ENCODE results near the gene OTX2.

Gene OTX2

DNA sequence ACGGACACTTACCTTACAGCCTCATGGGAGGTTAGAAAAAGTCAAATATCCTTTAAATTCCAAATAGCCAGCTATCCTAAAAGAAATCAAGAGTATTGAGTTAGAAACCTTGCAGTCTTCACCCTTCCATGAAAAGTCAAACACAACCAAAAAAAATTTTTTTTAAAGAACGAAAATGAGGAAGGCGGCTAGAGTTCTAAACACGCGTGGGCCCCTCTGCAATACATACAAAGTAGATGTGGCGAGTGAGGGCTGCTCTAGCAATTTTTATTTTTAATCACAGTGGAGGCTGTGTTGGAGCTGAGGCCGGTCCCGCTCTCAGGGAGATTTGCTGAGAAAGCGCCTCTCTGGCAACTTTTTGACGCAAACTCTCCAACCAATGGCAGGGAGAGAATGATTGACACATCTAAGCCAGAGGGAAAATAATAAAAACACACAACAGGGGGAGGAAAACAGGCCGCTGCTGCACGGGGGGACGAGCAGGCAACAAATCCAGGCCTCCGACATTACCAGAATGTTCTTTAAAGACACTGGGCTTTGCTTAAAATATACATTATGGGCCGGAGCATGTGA, at the start of gene OTX2:
OTX2 (minus strand) TSS at position 333 of the 573 bp plus-strand sequence. CDS start 5,023 bp downstream, outside the sequence.
- no peak for DNase-seq

DNA sequence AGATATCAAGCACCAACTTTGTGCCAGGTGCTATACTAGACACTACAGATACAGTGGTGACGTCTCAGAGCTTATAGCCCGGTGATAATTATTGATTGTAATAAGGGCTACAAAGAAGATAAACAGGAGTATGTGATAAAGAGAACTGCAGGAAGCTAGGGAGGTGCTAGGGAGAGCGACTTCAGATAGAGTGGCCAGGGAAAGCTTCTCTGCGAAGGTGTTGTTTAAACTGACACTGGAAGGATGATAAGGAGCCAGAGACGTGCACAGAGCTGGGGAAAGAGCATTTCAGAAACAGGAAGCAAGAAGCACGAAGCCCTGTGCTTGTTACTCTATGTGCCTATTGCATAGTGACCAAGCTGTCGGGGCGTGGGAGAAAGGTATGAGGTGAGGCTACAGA, 48.1 kb upstream of the OTX2 start:
- DNase-seq: no peak

DNA sequence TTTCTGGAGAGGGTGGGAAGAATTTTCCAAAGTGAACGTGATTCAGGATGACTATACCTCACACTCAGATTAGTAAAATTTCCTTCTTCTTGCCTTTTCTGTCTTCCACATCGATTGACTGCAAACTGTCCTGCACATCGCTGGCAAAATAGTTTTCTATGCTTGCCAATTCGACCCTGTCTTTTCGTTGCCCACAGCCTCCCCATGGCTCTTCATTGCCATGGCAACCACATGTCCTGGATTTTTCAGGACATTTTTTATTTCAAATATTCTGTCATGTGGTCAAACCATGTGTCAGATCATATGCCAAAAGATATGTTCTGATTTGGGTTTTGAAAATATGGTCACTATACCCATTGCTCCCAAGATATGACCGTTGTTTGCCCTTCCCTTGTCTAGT, 46.9 kb upstream of the OTX2 start:
- DNase-seq: no peak

DNA sequence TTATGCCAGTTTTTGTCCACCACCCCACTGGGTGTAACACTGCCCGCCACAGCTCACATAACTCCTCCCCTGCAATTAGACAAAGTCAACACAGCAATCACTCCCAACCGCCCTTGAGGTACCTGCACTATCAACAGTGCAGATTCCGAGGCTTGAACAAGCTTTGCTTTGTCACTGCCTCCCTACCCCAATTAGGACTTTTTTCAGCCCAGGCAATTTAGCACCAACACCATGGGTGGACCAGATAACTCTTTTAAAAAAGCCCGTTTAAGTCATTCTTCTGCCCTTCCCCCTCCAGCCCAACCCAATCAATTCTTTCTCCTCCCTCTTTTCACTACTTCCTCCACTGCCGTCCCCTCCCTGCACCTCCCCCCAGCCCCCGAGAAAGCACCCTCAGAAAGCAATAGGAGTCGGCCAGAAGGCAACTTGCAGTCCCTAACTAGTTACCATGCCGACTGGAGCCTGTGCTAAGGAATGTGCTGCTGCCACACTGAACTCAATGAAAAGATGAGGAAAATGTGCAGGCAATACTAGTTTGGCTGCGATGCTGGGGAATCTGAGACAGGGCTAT, 45.7 kb upstream of the OTX2 start:
- DNase-seq: no peak

DNA sequence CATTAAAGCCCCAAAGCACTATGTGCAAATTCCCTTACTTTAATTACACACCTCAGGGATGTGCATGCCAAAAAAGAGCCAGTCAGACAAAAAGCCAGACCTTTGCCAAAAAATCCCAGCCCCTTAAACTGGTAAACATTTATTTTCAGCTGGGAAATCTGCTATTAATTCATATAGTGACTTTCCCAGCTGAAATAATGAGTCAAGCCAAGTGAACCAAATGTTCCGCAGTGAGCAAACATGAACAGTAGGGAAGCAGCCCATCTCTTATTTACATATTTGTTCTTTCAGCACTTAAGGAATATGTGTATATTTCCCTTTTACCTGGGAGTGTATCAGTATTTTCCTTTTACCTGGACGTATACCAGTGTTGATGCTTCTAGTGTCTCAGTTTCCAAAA, 44.0 kb upstream of the OTX2 start:
- no peak for DNase-seq

DNA sequence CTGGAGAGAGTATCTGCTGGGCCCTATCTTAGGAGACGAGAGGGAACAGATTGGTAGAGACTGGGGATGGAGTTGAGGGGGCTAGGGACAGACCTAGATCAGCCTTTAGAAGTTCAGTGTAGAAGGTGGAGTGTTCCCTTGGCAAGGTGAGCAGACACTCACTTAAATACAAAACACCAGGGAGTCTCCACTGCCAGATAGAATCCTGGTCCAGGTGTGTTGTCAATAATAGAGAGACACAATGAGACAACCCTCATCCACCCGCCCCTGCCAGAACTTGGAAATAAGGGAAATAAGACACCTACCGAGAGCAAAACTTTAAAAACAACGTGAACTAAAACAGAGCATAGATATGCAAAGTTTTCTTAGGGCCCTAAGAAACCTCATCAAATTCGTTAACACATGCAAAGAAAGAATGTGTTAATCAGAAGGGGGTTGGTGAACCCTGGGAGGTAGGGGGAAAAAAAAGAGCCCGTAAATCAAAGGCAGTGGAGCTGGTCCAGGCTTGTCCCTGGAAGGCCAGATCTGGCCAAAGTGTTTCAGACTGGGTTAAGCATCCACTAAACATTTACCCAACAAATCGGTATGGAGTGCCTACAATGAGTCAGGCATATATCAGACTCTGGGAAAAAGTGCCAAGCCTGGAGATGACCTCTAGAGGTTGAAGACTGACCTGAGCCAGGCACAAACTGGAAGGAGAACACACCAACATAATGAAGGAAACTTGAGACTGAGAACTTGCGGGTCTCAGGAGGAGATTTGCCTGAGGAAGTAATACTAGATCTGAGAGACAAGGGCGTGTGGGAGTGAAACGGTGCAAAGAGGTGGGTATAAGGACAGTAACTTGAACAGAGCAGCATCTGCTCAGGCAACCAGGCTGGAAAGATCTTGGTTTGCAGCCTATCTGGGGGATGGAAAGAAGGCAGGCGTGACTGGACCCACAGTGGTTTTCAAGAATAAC, 37.0 kb upstream of the OTX2 start:
- no peak for DNase-seq

DNA sequence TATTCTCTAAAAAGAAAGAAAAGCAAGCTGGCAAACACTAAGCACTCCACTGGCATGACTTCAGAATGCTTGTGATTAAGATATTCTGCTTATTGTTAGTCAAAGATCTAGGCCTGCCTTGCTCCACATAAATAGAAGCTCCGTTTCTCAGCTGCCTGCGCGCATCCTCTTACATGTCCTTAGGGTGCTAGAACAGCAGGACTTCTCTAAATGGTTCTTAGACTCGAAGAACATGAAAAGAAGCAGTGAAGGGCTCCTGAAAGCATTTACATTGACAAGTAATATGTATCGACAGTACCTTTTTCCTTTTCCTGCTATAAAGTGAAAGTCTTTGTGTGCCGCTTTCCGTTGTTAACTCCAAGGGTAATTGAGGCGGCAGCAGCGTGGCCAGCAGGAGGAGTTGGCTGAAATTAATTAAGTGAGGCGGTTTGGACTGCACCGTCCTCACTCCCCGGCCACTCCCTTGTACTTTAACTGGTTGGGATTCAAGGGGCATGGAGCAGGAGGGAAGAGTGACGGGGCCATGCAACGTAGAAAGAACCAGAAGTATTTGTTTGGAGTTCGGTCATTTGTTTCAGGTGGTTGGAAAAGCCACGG, 34.2 kb upstream of the OTX2 start:
- DNase-seq: no peak

DNA sequence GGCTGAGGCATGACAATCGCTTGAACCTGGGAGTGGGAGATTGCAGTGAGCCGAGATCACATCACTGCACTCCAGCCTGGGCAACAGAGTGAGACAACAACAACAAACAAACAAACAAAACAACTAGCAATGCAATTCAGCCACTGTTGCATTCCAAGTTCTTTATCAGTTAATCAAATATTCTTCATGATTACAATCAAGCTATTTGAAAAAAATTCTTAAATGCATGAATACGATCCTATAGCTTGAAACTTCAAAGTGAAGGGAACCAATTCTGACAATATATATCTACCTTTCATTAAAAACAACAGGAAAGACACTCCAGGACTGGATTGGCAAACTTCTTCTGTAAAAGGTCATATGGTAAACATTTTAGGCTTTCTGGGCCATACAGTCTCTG, 31.3 kb upstream of the OTX2 start:
- DNase-seq: no peak

DNA sequence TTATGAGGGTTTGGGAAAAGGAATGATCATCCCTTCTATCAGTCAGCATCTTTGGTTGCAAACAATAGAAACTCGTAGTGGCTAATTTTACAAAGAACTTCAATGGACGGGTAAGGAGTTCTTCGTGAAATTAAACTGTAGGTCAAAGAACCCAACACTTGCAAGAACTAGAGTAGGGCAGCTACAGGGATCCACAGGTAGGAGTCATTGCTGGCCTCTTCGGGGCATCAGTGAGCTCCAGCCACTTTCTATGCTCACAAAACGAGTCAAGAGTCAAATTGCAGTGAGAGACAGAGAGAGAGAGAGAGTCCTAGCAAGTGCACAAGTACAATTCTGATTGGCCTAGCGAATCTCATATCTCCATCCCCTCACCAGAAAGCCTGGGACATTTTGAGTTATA, 29.9 kb upstream of the OTX2 start:
- no peak for DNase-seq

DNA sequence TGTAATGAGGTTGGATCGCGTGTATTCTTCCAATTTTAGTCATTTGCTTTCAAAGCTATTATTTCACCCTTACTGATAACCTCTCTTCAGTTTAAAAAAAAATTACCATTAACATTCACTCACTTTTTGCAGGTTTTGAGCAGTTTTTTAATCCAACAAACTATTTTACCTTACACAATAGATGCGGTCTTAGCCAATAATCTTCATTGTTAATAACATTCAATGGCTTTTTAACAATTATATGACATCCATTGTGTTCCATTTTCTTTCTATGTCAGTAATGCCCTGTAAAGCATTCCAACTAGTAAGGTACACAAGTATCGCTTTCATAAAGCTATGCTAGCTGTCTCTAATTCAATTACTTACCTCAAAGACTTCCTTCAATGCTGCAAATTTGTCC, 18.9 kb upstream of the OTX2 start:
- no peak for DNase-seq

DNA sequence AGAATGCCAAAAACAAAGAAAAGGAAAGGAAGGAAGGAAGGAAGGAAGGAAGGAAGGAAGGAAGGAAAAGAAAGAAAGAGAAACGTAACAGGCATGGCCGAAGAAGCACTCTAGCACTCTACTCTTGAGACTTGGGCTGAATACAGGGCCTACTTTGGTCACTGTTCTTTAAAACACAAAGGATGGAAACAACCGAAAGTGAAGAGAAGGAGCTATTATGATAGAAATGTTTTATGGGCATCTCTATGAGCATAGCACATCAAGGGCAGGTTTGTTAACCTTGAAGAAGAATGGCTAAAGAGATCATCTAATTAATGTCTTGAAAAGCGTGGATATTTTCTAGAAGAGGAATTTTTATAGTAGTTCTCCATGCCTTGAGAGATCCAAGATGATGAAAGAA, 15.9 kb upstream of the OTX2 start:
- no peak for DNase-seq

DNA sequence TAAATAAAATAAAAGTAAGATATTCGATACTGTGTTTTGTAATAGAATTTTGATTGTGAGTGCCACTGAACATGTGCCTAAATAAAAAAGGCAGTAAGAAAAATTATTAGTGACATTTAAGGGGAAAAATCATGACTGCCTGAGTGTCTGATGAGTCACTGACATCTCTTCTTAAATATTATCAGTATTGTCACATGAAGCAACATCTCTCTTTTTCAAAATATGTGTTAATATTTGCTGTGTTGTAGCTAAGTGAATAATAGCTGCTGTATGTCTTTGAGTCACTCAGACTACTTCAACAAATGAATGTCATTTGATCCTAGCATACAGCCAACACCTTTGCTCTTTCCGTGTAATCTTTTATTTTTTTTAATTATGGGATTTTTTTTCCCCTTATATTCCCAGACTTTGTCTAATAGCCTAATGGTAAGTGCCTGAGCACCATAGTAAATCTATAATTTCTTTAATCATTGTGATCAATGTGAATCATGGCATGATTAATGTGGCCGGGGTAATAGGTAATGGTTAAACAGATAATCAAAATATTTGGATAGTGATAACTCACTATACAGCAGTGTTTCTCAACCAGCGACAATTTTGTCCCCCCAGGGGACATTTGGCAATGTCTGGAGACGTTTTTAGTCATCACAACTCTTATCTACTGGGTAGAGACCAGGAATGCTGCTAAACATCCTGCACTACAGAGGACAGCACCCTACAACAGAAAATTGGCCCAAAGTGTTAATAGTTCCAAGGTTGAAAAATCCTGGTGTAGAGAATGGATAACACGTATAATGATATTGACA, 11.7 kb upstream of the OTX2 start:
- no peak for DNase-seq

DNA sequence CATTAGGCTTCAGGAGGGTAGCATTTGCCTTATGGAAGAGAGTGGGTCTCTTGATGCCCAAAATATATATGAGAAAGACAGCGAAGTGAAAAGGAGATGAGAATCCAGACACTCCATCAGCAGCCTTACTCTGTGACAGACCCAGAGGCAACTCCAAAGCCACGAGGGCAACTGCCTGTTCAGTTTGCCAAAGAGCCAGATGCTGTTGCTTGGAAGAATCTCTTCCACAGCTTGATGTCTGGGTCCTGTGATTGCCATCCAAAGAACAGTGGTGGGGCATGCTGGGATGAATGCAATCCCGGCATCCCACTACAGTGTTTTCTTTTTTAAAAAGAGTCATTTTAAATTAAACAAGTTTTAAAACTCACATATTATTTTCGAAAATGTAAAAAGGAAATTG, 10.9 kb upstream of the OTX2 start:
- no peak for DNase-seq

DNA sequence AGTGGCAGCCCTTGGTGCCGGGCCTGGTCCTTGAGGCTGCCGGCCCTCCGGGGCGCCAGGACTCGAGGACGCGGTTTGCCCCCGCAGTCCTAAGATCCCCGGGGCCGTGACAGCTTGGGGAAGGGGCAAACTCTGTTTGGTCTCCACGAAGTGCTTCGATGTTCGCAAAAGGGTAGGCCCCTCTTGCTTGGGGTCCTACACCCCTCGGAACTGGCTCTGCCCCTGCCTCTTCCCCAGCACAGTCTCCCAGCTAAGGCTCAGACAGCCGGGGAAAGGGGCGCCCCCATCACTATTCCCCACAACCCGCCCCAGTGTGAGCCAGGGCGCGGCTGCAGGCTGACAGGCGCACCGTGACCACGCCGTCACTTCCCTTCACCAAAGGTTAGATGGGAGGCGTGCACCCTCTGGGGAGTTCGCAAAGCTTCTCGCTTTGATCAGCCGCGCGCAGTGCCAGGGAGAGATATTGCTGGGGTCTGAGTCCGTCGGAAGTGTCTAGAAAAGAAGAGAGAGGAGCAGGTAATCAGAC, 7.2 kb upstream of the OTX2 start:
- DNase-seq: no peak

DNA sequence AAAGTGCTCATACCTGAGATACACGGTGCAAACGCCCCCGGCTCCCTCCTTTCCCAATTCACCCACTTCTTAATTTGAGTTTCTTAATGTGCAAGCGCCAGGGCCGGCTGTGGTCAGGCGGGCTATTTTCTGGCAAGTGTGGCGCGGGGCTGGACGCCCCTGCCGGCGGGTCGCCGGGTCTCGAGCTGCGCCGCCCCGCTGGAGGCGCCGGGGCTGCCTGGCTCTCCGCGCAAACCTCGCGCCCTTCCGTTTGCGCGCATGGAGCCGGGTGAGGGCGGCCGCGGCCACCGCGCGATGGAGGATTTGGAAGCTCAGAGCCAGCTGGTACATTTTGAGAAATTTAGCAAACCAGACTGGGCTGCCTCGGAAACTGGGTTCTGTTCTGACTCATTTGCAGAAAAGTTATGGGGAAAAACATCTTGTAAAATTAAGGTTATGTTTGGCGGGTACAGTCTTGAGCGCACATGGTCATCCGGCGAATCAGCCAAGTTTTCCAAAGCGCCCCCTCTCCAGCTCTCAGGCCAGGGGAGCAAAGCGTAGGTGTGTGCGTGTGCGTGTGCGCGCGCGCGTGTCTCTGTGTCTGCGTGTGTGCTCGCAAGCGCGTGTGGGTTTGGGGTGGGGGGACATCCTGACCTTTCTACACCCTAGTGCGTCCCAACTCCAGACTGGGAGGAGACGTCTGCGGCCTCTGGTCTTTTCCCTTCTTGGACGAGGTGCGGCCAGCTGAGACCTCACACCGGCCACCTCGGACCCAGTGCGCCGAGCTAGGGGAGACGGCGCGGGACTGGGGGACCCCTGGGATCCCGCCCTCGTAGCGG, 6.5 kb upstream of the OTX2 start:
- DNase-seq: no peak

DNA sequence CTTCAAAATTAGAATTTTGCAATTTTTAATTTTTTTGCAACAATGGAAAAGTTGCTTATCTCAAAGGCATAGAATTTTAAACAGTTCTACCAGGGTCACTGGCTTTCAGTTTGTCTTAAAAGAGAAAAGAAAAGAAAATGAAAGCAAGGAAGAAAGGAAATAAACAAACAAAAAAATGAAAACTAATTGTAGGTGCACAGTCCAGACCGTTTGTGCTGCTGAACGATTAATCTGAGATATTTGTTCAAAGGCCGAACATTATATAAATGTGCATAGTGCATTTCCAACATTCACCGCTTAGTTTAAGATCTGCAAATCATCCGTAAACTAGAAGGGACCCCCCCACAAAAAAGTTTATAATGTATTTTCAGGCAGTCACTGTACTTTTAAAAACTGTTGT, 5.5 kb upstream of the OTX2 start:
- no peak for DNase-seq

DNA sequence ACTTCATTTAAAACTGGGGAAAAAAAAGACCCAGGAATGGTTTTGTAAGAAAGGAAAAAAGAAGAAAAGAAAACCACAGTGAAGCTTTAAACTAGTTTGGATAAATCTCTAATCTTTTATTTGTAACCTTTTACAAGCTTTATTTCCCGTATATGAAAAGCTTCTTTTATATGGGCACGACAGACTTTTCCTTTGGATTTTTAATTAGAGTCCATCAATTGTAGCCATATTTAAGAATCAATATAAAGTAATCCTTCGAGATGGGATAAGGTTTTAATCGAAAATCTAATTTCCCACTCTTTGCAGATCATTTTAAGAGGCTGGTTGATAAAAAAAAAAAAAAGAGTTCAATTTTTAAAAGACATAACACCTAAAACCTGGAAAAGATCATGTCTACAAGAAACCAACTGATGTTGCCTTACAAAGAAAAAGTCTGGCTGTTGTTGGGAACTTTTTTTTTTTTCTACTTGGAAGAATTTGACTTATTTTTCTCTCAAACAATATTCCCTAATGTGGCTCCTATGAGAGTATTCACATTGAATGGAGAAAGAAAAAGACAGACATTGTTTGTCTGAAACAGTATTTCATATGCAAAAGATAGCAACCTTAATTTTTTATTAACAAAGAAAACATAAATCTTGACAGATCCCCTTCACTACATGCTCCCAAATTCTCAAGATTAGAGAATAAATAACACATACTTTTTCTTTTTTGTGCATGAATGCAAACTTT, 4.9 kb upstream of the OTX2 start:
- DNase-seq: no peak

DNA sequence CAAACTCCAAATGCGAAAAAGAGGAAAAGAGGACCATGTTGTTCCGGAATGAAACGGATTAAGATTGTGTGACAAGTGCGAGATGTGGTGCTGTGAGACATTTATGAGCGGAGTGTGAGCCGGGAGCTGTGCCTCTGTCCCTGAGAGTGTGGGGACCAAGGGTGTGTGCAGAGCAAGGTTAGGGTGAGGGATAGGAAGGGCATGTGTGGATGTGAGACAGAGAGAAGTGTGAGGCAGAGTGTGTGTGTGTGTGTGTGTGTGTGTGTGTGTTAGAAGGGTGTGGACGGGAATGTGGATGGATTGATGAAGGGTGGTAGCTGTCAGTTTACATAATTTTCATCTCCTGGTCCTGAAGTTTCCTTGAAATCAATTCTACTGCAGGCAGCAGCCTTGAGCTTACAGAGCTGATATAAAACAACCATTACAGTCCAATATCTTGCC, 4.3 kb upstream of the OTX2 start:
- no peak for DNase-seq

DNA sequence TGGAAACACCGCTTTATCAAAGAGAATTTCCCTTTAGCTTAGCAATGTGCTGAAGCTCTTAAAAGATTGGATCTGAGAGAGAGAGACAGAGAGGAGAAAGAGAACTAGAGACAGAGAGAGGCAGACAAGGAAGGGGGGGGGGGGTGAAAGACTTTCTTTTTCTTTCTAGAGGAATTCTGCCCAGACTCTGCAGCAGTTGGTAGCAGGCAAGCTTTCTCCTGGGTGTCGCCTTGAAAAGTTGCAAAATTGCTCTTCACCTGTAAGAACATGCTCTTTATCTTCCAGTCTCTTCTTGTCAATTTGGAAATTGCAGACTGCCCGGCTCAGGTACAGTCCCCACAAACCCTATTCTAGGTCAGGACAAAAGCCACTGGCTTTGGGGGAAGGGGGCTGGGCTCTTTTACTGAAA, 2.9 kb upstream of the OTX2 start:
- no peak for DNase-seq

DNA sequence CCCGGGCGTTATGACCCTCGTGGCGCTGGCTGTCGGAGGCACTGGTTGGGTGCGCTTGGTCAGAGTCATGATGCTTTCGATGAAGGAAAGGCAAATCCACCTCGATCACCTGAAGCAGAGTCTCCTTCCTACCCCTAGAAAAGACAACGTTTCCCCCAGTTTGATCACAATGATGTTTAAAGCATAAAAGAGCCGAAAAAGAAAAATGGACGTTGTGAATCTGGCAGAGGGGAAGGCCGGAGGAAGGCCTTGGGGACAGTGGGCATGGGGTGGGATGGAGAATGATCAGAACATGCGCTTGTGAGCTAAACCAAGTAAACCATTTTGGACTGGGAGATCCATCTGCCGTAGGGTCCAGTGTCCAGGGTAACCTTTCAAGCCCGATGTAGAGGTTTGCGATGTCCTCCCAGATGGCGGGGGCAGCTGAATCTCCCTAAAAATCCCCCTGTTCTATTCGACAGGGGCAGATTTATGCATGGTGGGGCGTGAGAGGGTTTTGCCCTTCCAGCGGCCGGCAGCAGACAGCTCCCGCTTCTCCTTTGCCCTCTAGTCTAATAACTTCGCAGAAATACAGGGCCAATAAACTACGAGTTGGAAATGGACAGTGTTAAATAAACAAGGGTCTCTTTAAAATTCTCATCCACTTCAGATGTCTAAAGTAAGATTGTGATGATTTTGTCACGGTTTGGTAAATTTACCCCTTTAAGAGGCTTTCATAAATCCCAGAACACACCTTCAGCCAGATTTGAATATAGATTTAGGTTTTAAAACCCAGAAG, 2.3 kb upstream of the OTX2 start:
- DNase-seq: no peak
